GM12892 (cell line): Measurements from ENCODE around the gene STK32C.

Experiments used
- POLR2A ChIP-seq: IDR thresholded peaks from 2 replicates; pipeline ENCODE4 v1.6.1; 2011; ENCODE audit warnings: low read depth, low read length, control low read depth
- TAF1 ChIP-seq: IDR thresholded peaks from 2 replicates; pipeline ENCODE4 v1.6.1; 2011; ENCODE audit warnings: low read depth, mild to moderate bottlenecking, control low read depth, low read length, borderline replicate concordance

DNA sequence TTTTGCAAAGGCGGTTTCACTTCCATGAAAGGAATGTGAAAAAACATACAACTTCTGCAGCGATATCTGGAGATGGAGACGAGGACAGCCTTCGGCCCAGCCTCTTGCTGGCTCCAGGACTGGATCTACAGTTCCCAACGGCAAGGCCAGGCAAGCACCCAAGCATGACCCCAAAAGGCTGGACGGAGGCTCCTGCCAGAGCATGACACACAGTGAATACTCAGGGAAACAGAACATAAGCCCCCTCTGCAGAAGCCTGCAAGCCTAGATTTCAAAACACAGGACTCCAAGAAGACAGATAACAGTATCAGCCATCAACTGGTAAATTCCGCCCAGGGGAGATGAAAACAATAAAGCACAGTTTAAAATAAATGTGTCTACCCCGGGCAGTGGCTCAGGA lies 21.0 kb upstream of the STK32C start:
- TF ChIP-seq POLR2A, result no peak
- no peak for TF ChIP-seq TAF1
